NCI-H2196 treated with DMSO at 0.1 percent for 48 hours (cell line): Measurements from ENCODE around the gene CASK.
A peak's percentile ranks its signal among the peaks of the same experiment; 100 is the strongest.

Experiments used
- DNase-seq: peaks from one replicate; lab custom pipeline; 2025; ENCODE audit not compliant: unreplicated experiment; lab: John Stamatoyannopoulos, UW

The CASK gene

GRCh38 chrX:41475591-41476241 lies 447.6 kb downstream of the CASK start:
- DNase-seq: no peak

DNA sequence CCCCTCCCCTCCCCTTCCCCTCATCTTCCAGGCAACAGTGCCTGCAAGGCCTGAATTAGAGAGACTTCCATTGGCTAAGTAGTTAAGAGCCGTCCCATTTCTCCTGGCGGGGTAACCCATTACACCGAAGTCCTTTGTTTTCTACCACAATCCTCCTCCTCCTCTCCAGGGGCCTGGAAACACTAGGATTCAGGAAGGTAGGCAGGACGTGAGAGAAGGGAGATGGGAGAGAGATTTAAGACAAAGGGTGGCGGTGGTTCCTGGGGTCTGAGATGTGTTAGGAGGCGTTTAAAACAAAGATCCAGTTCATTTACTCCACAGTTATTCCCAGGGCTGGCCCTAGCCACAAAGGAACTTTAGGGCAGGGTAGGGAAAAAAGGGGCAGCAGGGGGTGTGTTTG lies 448.2 kb downstream of the CASK start:
- DNase-seq: no peak

DNA sequence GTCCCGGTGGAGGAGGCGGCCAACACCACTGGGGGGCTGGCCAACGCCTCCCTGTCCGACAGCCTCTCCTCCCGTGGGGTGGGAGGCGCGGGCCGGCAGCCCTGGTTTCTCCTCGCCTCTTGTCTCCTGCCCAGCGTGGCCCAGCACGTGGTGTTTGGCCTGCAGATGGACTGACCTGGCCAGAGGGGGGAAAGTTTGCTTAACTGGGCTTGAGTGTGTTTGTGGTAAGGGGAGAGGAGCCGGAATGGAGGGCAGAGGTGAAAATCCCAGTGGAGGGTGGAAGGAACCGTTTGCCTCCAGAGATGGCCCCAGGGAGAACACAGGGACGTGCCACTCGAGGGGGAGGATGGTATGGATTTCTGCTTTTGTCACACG lies 448.6 kb downstream of the CASK start:
- no peak for DNase-seq

- DNase-seq: no peak
Measured at GRCh38 chrX:41473936-41474725, 449.2 kb downstream of the CASK start.

- DNase-seq: no peak
Measured at GRCh38 chrX:41472231-41472815, 451.0 kb downstream of the CASK start.

DNA sequence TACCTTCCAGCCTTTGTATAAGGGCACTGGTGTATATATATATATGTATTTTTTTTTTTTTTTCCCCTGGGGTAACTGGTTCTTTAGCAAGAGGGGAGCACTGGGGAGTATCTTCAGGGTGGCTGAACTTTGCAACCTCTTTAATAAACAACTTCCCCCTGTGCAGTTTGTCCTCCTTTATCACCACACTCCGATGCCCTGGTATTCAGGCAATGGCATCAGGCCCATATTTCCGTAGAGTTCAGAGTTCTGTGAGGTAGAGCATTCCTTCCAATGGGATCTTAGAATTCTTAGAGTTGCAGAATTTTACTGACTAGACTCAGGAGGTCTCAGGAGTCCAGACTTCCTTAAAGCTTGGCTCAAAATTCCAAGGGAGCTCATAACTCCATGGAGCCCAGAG lies 451.6 kb downstream of the CASK start:
- DNase-seq: no peak

- no peak for DNase-seq
Measured at GRCh38 chrX:41470706-41471105, 452.6 kb downstream of the CASK start.

DNA sequence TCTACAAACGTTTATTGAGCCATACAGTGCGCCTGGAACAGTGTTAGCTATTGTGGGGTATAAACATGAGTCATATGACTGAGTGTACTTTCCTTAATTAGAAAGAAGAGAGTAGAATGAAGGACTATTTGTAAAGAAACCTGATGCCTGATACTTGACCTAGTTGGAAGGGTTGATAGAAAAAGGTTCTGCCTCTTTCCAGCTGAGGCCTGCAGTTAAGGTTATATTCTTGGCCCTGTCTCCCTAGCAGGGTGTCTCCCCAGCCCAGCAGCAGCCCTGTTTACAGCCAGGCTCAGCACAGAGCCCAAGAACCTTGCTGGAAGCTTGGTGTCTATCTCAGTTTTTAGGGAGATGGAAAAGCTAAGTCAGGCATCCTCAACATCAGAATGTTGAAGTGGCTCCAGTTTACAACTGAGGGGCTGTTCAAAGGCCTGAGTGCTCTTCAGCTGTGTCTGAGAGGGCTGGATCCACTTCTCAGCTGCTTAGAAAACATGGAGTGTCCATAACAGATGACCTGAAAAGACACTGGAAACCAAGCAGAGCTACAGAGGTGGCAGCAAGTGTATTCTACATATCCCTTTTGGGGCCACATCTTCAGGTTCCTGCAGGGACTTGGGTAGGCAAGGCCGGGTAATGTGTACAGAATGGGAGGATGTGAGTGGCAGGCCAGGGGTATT lies 454.6 kb downstream of the CASK start:
- DNase-seq: peak; percentile 80
